Measurements from ENCODE around the gene GGCX.

DNA sequence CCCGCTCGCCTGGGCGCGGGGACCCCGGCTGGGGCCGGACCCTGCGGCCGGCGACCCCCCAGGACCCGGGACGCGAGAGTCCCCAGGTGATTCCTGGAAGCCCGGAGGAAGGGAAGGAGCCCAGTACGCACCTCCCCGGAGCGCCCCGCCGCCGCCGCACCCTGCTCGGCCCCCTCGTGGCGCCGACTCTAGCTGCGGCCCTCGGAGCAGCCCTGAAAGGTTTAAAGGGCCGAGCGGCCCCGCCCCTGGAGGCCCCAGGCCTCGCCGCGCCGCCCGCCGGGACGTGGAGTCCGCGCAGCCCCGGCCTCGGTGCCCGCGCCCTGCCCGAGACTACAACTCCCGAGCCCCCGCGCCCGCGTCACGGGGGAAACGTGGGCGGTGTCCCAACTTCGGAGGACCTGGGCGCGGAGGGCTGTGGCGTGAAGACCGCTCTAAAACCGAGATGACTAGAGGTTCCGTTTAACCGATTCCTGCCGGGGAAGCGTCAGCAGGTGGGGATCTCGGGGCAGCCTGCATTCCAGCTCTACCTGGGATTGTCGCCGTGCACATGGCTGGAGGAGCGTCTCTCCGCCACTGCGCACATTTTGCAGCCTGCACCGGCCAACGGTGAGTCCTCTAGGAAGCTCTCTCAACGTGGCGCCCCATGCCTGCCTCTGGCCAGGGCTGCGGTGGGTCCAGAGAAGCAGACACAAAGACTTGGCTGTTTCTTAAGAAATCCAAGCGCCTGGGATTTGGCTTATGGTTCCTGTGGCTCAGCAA is 41.4 kb upstream of the GGCX start, which contains the start of gene TMEM150A:
- no peak for TF ChIP-seq GLI4 (tag by site-specific recombination; IDR thresholded peaks at IDR 0.05)
- no peak for TF ChIP-seq ZNF274 (IDR thresholded peaks at IDR 0.05; ENCODE audit: low read length)
- no peak for TF ChIP-seq ZNF274 (tag by site-specific recombination; IDR thresholded peaks at IDR 0.05; ENCODE audit: borderline replicate concordance)
- no peak for TF ChIP-seq ATF2 (tag by site-specific recombination; IDR thresholded peaks at IDR 0.05; ENCODE audit: low read depth)
- TF ChIP-seq ZNF792 (tag by site-specific recombination; IDR thresholded peaks at IDR 0.05): no peak

All from HEK293 (cell line).